ENCODE data around the gene SCYL1.

SCYL1 gene

DNA sequence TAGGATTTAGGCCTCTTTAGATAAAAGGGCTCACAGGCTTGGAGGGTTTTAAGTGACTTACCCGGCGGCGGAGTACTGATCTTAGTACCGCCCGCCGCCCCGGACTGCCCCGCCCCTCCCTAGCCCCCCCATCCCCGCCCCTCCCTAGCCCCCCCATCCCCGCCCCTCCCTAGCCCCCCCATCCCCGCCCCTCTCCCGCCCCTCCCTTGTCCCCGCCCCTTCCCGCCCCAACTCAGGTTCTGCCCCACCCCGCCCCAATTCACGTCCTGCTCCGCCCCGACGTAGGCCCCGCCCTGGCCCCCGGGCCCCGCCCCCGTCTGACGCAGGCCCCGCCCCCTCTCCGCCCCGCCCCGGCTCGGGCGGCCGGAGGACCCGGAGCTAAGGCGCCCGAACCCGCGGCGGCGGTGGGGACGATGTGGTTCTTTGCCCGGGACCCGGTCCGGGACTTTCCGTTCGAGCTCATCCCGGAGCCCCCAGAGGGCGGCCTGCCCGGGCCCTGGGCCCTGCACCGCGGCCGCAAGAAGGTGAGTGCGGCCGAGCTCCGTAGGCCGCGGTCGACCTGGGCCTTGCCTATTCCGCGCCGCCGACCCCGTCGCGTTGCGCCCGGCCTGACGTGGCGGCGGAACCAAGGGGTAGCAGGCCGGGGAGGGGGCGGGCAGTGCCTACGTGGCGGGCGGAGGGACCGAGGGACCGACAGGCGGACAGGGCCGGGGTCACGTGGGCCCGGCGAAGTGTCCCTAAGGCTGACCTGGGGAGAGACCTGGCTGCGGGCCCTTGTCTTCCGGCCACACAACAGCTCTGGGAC is at the start of gene SCYL1:
TSS of gene SCYL1 (plus strand) at position 343 of the 805 bp plus-strand sequence. CDS start at position 414, 71 bp downstream.
- no peak for TF ChIP-seq CTCF (IDR thresholded peaks at IDR 0.05; ENCODE audit: borderline replicate concordance, control extremely low read depth, extremely low read depth, insufficient read depth, missing control alignments)
- peak; percentile 97 for DNase-seq (ENCODE audit: low spot score)
- in situ Hi-C loops (cut with MboI; ENCODE audit: low sequenced_read_pairs, unreplicated experiment): no loop called here

- DNase-seq (ENCODE audit: low spot score): no peak
- in situ Hi-C loops (cut with MboI; ENCODE audit: low sequenced_read_pairs, unreplicated experiment): no loop called here
- TF ChIP-seq CTCF (IDR thresholded peaks at IDR 0.05; ENCODE audit: borderline replicate concordance, control extremely low read depth, extremely low read depth, insufficient read depth, missing control alignments): no peak
These were observed 48.2 kb upstream of the SCYL1 start for GRCh38 chr11:65476632-65477148.

- peak; percentile 95 for DNase-seq (ENCODE audit: low spot score)
- TF ChIP-seq CTCF (IDR thresholded peaks at IDR 0.05; ENCODE audit: borderline replicate concordance, control extremely low read depth, extremely low read depth, insufficient read depth, missing control alignments): no peak
- in situ Hi-C loops (cut with MboI; ENCODE audit: low sequenced_read_pairs, unreplicated experiment): no loop called here
These were observed 47.5 kb upstream of the SCYL1 start for GRCh38 chr11:65477149-65477965.

- DNase-seq (ENCODE audit: low spot score): peak; percentile 11
- in situ Hi-C loops (cut with MboI; ENCODE audit: low sequenced_read_pairs, unreplicated experiment): no loop called here
- no peak for TF ChIP-seq CTCF (IDR thresholded peaks at IDR 0.05; ENCODE audit: borderline replicate concordance, control extremely low read depth, extremely low read depth, insufficient read depth, missing control alignments)
These were observed 46.3 kb upstream of the SCYL1 start for GRCh38 chr11:65478388-65479183.

GRCh38 chr11:65479184-65480145 is 45.4 kb upstream of the SCYL1 start:
- peak; percentile 35 for TF ChIP-seq CTCF (IDR thresholded peaks at IDR 0.05; ENCODE audit: borderline replicate concordance, control extremely low read depth, extremely low read depth, insufficient read depth, missing control alignments)
- DNase-seq (ENCODE audit: low spot score): peak; percentile 26
- in situ Hi-C loops (cut with MboI; ENCODE audit: low sequenced_read_pairs, unreplicated experiment): no loop called here
